ENCODE results near the gene RAB43.

RAB43 gene

GRCh38 chr3:129039271-129040038, 82.1 kb downstream of the RAB43 start:
- no peak for FAIRE-seq

GRCh38 chr3:129038121-129038855, 83.3 kb downstream of the RAB43 start:
- no peak for FAIRE-seq
- no peak for DNase-seq (ENCODE audit: low spot score)

More at GRCh38 chr3:129039271-129040038, 82.1 kb downstream of the RAB43 start:
- no peak for DNase-seq (ENCODE audit: low spot score)

Data from RCC 7860 (cell line).